Fibroblast of the aortic adventitia (primary cell): ENCODE results near the gene ARHGEF10L. TPM values are rescaled to one million over a fixed set of nuclear protein-coding genes. Genes with fewer than 3 reads are reported as not detected.
A peak's percentile ranks its signal among the peaks of the same experiment; 100 is the strongest.

ENCODE experiments used
- DNase-seq: peaks from one replicate; pipeline ENCODE4 v3.0.0-alpha.2; 2010; ENCODE audit warnings: low read depth
- H3K4me3 ChIP-seq: 2 replicates; pipeline ENCODE4 v1.5.1; 2011; ENCODE audit warnings: low read depth, mild to moderate bottlenecking, control low read depth, low read length, moderate library complexity
- CTCF ChIP-seq: IDR thresholded peaks from 2 replicates; pipeline ENCODE4 v1.5.1; 2011; ENCODE audit warnings: mild to moderate bottlenecking, low read length, control low read depth, inconsistent platforms; ENCODE audit not compliant: insufficient read depth
- total RNA-seq: library from RNA; depleted of rRNA; stranded (reverse); fragments of >200 nt; gene quantifications from 2 replicates; pipeline ENCODE4 v1.2.3, GENCODE V29; 2012; ENCODE audit warnings: low replicate concordance

Gene ARHGEF10L
- total RNA-seq, 1 donor, result 23.9 TPM

- no peak for DNase-seq
- no peak overlapping the region for H3K4me3 ChIP-seq
- no peak for TF ChIP-seq CTCF
These were observed 90.0 kb downstream of the ARHGEF10L start for GRCh38 chr1:17629460-17629859.

- TF ChIP-seq CTCF, result no peak
- no peak overlapping the region for H3K4me3 ChIP-seq
- peak; percentile 79 for DNase-seq
These were observed 90.7 kb downstream of the ARHGEF10L start for GRCh38 chr1:17630048-17630830.

GRCh38 chr1:17630986-17631385 is 91.5 kb downstream of the ARHGEF10L start:
- no peak for DNase-seq
- TF ChIP-seq CTCF, result no peak
- H3K4me3 ChIP-seq, result no peak overlapping the region

GRCh38 chr1:17631410-17631809 is 91.9 kb downstream of the ARHGEF10L start:
- no peak for DNase-seq
- H3K4me3 ChIP-seq, result no peak overlapping the region
- no peak for TF ChIP-seq CTCF

- TF ChIP-seq CTCF, result no peak
- DNase-seq, result no peak
- no peak overlapping the region for H3K4me3 ChIP-seq
These were observed 92.6 kb downstream of the ARHGEF10L start for GRCh38 chr1:17632106-17632505.

- peak; percentile 48 for DNase-seq
- no peak overlapping the region for H3K4me3 ChIP-seq
- TF ChIP-seq CTCF, result no peak
These were observed 93.2 kb downstream of the ARHGEF10L start for GRCh38 chr1:17632541-17633184.
